Hematopoietic multipotent progenitor cell treated with erythropoietin and hydrocortisone succinate and interleukin-3 and kit ligand, for 15 days (in vitro differentiated cells): ENCODE measurements around the gene SLC24A5.

ENCODE experiments used
- DNase-seq: peaks from one replicate; pipeline ENCODE4 v3.0.0-alpha.2; 2015; ENCODE audit warnings: low spot score

SLC24A5 gene

GRCh38 chr15:48112242-48112641, 8.5 kb upstream of the SLC24A5 start:
- no peak for DNase-seq

GRCh38 chr15:48119277-48119676, 1.5 kb upstream of the SLC24A5 start:
- no peak for DNase-seq

GRCh38 chr15:48121849-48122248, 1.1 kb downstream of the SLC24A5 start:
- DNase-seq, result no peak

GRCh38 chr15:48126667-48127355, 6.0 kb downstream of the SLC24A5 start:
- DNase-seq, result no peak

GRCh38 chr15:48131324-48131723, 10.5 kb downstream of the SLC24A5 start:
- no peak for DNase-seq

GRCh38 chr15:48132874-48133273, 12.1 kb downstream of the SLC24A5 start:
- DNase-seq, result no peak

- no peak for DNase-seq
Observed at GRCh38 chr15:48143856-48144255, 23.1 kb downstream of the SLC24A5 start.

GRCh38 chr15:48144889-48145288, 24.1 kb downstream of the SLC24A5 start:
- no peak for DNase-seq

- DNase-seq, result no peak
Observed at GRCh38 chr15:48145923-48146322, 25.1 kb downstream of the SLC24A5 start.

- no peak for DNase-seq
Observed at GRCh38 chr15:48147358-48147757, 26.6 kb downstream of the SLC24A5 start.

GRCh38 chr15:48149858-48150257, 29.1 kb downstream of the SLC24A5 start:
- no peak for DNase-seq

- no peak for DNase-seq
Observed at GRCh38 chr15:48153526-48153925, 32.7 kb downstream of the SLC24A5 start.

GRCh38 chr15:48168616-48169015, 47.8 kb downstream of the SLC24A5 start:
- no peak for DNase-seq

- no peak for DNase-seq
Observed at GRCh38 chr15:48170981-48171380, 50.2 kb downstream of the SLC24A5 start.

- DNase-seq, result no peak
Observed at GRCh38 chr15:48175126-48175525, 54.3 kb downstream of the SLC24A5 start.

- DNase-seq, result no peak
Observed at GRCh38 chr15:48176112-48176511, 55.3 kb downstream of the SLC24A5 start.

- DNase-seq, result no peak
Observed at GRCh38 chr15:48176957-48177356, 56.2 kb downstream of the SLC24A5 start.

GRCh38 chr15:48177383-48177765, 56.6 kb downstream of the SLC24A5 start:
- DNase-seq, result no peak

GRCh38 chr15:48177766-48178647, 57.2 kb downstream of the SLC24A5 start, which contains the start of gene MYEF2:
TSS of gene MYEF2 (minus strand) at chr15:48178295. CDS start at chr15:48178237, 58 bp downstream.
- peak; percentile 5 for DNase-seq

- DNase-seq, result no peak
Observed at GRCh38 chr15:48178648-48178931, 57.8 kb downstream of the SLC24A5 start.

- no peak for DNase-seq
Observed at GRCh38 chr15:48182749-48183148, 62.0 kb downstream of the SLC24A5 start.

- DNase-seq, result no peak
Observed at GRCh38 chr15:48185529-48185928, 64.7 kb downstream of the SLC24A5 start.

GRCh38 chr15:48186271-48186670, 65.5 kb downstream of the SLC24A5 start:
- no peak for DNase-seq
